Esophagus muscularis mucosa (tissue), 3 donors: Measurements from ENCODE around the gene CEACAM1.

Source experiments
- CTCF ChIP-seq, 3 experiments: fragments of 200-600 bp in 2 of 3; fragments of 450-650 bp in 1 of 3; sonication (generic) in 2 of 3; IDR thresholded peaks; one replicate each; pipeline ENCODE4 v1.5.1; 2017 to 2019; ENCODE audit warnings: antibody characterized with exemption in 3 of 3, mild to moderate bottlenecking in 2 of 3, moderate library complexity in 1 of 3
- POLR2A ChIP-seq: fragments of 450-650 bp; IDR thresholded peaks from one replicate; pipeline ENCODE4 v1.6.1; 2017; ENCODE audit warnings: antibody characterized with exemption, moderate library complexity, mild to moderate bottlenecking, low read depth
- POLR2AphosphoS5 ChIP-seq, 2 donors: sonication (generic); formaldehyde crosslinking; IDR thresholded peaks; one replicate each; pipeline ENCODE4 v1.6.1; 2017; ENCODE audit warnings: antibody characterized with exemption in 2 of 2

GRCh38 chr19:42544146-42544545 is 15.9 kb upstream of the CEACAM1 start:
- TF ChIP-seq CTCF (IDR thresholded peaks at IDR 0.05) (no peak), POLR2AphosphoS5 (IDR thresholded peaks at IDR 0.05) (no peak), POLR2A (no peak)
